Upper lobe of right lung (tissue), 1 donor: ENCODE data around the gene FZD10. TPM values are rescaled to one million over a fixed set of nuclear protein-coding genes. Genes with fewer than 3 reads are reported as not detected.

Experiments used
- ATAC-seq: fragments of 200-7000 bp; cut with Tn5 transposase; one replicate; pipeline ENCODE4 v1.9.1; 2020; ENCODE audit warnings: mild to moderate bottlenecking, moderate library complexity
- DNase-seq: peaks from one replicate; pipeline ENCODE4 v3.0.0-alpha.2; 2020
- H3K27ac ChIP-seq: fragments of 200-600 bp; one replicate; pipeline ENCODE4 v1.8.0; 2022
- H3K27me3 ChIP-seq: fragments of 200-600 bp; one replicate; pipeline ENCODE4 v1.8.0; 2022; ENCODE audit warnings: mild to moderate bottlenecking
- H3K36me3 ChIP-seq: fragments of 200-600 bp; one replicate; pipeline ENCODE4 v1.8.0; 2022
- H3K4me1 ChIP-seq: fragments of 200-600 bp; one replicate; pipeline ENCODE4 v1.8.0; 2022
- H3K4me3 ChIP-seq: fragments of 200-600 bp; one replicate; pipeline ENCODE4 v1.8.0; 2022; ENCODE audit warnings: mild to moderate bottlenecking
- H3K9me3 ChIP-seq: fragments of 200-600 bp; one replicate; pipeline ENCODE4 v1.8.0; 2022
- CTCF ChIP-seq: fragments of 200-600 bp; IDR thresholded peaks from one replicate; pipeline ENCODE4 v1.8.0; 2022; ENCODE audit warnings: antibody characterized with exemption
- intact Hi-C: fragments of 100-400 bp; cut with DNase I; formaldehyde crosslinking; loops from one replicate; pipeline ENCODE4 v1.11.0; 2022
- total RNA-seq: library from RNA; stranded (reverse); fragmentation: NEBNext Ultra II Directional; extraction: Animal tissue kit (Norgen Biotek cat#: 25700); gene quantifications from one replicate; pipeline ENCODE4 v1.2.1, GENCODE V29; 2021
- donor health status: DM: no; HTN: yes; CAD: no; lungs with severe emphysema.

The FZD10 gene
- total RNA-seq, 1 donor from 2014 or later = 0.84 TPM

GRCh38 chr12:130195776-130196175, 33.5 kb downstream of the FZD10 start:
- H3K36me3 ChIP-seq = no peaks in the 10 kb centered on the region
- H3K9me3 ChIP-seq = no peaks in the 10 kb centered on the region
- no peak for DNase-seq
- ATAC-seq = no peak
- intact Hi-C loops = no loop called here
- H3K27me3 ChIP-seq = peaks cover 6% of the 10 kb centered on the region
- H3K27ac ChIP-seq = no peak overlapping the region
- H3K4me1 ChIP-seq = no peaks in the 10 kb centered on the region
- no peak for TF ChIP-seq CTCF
- H3K4me3 ChIP-seq = no peak overlapping the region

GRCh38 chr12:130196827-130197226, 34.6 kb downstream of the FZD10 start:
- ATAC-seq (no peak), DNase-seq (no peak)
- no peak overlapping the region for H3K27ac ChIP-seq
- peaks cover 6% of the 10 kb centered on the region for H3K27me3 ChIP-seq
- intact Hi-C loops = no loop called here
- no peak overlapping the region for H3K4me3 ChIP-seq
- no peaks in the 10 kb centered on the region for H3K4me1 ChIP-seq
- TF ChIP-seq CTCF = no peak
- no peaks in the 10 kb centered on the region for H3K9me3 ChIP-seq
- H3K36me3 ChIP-seq = no peaks in the 10 kb centered on the region

GRCh38 chr12:130198026-130198662, 35.9 kb downstream of the FZD10 start:
- no peak overlapping the region for H3K27ac ChIP-seq
- intact Hi-C loops = no loop called here
- H3K4me1 ChIP-seq = no peaks in the 10 kb centered on the region
- DNase-seq = no peak
- peaks cover 6% of the 10 kb centered on the region for H3K27me3 ChIP-seq
- no peak for TF ChIP-seq CTCF
- no peak for ATAC-seq
- H3K4me3 ChIP-seq = no peak overlapping the region
- H3K9me3 ChIP-seq = no peaks in the 10 kb centered on the region
- H3K36me3 ChIP-seq = no peaks in the 10 kb centered on the region

GRCh38 chr12:130198663-130199060, 36.4 kb downstream of the FZD10 start:
- no peak for ATAC-seq
- DNase-seq = no peak
- Histone ChIP-seq H3K4me1 (no peaks in the 10 kb centered on the region), H3K27me3 (peaks cover 6% of the 10 kb centered on the region), H3K36me3 (no peaks in the 10 kb centered on the region), H3K9me3 (no peaks in the 10 kb centered on the region), H3K4me3 (no peak overlapping the region), H3K27ac (no peak overlapping the region)
- intact Hi-C loops = no loop called here
- no peak for TF ChIP-seq CTCF

GRCh38 chr12:130199581-130200390, 37.5 kb downstream of the FZD10 start:
- intact Hi-C loops = no loop called here
- no peaks in the 10 kb centered on the region for H3K4me1 ChIP-seq
- no peaks in the 10 kb centered on the region for H3K9me3 ChIP-seq
- no peak overlapping the region for H3K27ac ChIP-seq
- no peaks in the 10 kb centered on the region for H3K36me3 ChIP-seq
- TF ChIP-seq CTCF = no peak
- no peak overlapping the region for H3K4me3 ChIP-seq
- DNase-seq (no peak), ATAC-seq (no peak)
- peaks cover 6% of the 10 kb centered on the region for H3K27me3 ChIP-seq
